GM18520 (cell line): Measurements from ENCODE around the gene CDCA4.
"Not testable (repeated sequence)": the region's sequence is repeated elsewhere in the genome, so short reads cannot be mapped to it uniquely, and the experiment has no call there.

Experiments used
- ATAC-seq: cut with Tn5 transposase; IDR thresholded peaks from one replicate; pipeline ENCODE4 v1.9.1; 2021; ENCODE audit not compliant: unreplicated experiment

The CDCA4 gene

DNA sequence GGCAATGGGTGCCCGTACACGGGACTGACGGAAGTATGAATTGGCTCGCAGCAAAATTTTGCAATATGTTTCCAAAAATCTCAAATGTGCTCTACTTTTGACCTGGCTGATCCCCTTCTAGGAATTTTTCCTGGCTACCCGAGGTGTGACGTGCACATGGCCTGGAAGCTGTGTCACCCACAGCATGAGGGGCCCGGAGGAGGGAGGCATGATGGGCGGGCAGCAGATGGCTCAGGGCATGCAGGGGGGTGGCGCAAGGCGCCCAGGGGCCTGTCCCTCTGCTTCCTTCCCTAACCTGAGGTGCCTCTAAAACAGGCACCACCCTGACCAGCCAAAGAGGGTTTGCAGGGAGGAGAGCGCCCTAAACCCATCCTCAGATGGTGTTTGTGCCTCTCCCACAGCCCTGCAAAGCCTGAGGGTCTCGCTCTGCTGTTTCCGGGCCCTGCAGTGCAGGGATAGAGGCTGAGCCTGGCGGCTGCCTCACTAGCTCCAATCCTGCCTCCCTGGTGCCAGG is 37.7 kb upstream of the CDCA4 start:
- ATAC-seq: no peak

DNA sequence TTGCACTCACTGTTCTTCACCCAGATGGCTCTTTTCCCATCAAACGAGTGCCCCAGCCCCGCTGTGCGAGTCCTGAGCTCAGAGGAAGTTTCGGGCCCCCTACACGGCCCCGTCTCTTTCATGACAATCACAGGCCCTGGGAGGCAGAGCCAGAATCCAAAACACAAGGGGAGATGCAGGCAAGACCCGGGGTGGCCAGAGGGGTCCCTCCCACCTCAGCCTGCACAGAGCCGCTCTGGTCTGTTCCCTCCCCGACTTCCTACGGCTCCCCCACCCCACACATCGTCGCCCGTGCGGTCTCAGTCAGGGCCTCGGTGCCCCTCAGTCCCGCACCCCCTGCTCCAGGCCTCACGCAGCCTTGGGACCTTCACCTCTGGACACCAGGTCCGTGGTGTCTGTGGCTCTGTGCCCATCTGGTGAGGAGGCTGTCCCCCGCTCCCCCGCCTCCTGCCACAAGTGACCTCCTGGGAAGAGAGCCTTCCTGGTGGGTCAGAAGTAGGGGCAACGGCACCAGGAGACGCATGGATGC is 35.5 kb upstream of the CDCA4 start:
- ATAC-seq: no peak

DNA sequence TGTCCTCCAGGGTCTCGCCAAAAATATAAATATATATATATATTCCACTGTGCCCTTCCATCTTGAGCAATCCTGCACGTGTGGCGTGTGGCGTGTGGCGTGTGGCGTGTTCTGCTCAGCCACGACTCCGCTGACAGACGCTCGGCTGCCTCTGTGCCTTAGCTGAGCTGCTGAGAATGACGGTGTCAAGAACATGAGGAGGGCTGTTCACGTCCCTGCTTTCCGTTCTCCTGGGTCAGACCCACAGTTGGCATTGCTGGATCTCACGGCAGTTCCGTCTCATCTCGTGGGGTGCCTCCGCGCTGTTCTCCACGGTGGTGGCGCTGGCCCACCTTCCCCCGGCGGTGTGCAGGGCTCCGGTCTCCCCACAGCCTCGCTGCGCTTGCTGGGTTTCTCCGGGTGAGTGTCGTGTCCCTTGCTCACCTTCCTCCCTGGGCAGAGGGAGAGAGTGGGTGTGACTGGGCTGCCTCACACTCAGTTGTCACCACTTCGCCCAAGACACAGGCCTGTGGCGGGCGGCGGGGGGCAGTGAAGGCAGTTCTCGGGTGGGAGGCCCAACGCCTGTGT is 34.9 kb upstream of the CDCA4 start:
- ATAC-seq: no peak

DNA sequence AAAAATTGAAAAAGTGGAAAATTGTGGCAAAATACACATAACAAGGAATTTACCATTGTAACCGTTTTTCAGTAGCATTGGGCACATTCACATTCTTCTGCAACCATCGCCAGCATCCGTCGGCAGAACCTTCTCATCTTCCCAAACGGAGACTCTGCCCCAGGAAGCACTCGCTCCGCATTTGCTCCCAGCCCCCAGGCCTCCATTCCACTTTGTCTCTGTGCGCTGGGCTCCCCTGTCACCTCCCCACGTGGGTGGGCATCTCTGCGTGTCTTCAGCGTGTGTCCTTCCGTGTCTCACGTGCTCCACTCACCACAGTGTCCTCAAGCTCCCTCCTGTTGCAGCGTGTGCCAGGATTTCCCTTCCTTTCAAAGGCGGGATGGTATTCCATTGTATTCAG is 34.5 kb upstream of the CDCA4 start:
- no peak for ATAC-seq

DNA sequence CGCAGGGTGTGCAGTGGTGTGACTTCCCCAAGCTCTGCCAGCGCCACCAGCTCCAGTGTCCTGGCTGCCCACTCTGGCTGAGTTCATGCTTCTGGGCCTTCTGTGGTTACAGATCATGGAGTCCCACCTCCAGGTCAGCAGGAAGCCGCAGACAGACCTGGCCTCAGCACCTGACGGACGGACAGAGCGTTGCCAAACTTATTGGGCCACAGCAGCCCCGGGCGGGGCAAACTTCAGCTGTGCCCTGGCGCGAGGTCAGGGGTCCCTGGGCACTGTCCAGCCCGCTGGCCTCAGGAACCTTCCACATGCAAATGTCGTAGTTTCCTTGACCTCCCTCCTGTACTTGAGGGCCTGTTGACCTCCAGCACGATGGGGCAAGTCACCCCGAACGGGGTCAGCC is 33.1 kb upstream of the CDCA4 start:
- no peak for ATAC-seq

DNA sequence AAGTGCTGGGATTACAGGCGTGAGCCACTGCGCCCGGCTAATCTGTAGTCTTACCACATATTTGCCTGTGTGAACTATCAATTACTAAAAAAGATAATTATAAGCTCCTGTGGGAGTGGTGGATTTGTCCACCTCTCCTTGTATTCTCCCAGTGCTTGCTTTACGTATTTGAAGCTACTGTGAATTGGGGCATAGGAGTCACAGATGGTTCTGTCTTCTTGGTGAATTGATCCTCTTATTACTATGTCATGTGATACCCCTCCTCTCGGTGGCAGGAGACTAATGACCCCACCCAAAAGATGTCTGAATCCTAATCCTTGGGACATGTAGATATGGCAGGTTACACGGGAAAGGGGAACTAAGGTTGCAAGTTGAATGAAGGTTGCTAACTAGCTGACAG is 32.5 kb upstream of the CDCA4 start:
- ATAC-seq: no peak

DNA sequence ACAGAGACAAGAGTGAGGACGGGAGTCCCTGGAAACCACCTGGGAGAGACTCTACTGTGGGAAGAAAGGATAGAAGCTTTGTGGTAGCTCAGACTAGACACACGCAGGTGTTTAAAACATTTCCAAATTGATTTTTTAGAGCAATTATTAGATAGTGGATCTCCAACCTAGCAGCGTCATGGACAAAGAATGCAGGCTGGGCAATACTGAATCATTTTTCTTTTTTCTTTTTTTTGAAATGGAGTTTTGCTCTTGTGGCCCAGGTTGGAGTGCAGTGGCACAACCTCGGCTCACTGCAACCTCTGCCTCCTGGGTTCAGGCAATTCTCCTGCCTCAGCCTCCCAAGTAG is 31.2 kb upstream of the CDCA4 start:
- no peak for ATAC-seq

DNA sequence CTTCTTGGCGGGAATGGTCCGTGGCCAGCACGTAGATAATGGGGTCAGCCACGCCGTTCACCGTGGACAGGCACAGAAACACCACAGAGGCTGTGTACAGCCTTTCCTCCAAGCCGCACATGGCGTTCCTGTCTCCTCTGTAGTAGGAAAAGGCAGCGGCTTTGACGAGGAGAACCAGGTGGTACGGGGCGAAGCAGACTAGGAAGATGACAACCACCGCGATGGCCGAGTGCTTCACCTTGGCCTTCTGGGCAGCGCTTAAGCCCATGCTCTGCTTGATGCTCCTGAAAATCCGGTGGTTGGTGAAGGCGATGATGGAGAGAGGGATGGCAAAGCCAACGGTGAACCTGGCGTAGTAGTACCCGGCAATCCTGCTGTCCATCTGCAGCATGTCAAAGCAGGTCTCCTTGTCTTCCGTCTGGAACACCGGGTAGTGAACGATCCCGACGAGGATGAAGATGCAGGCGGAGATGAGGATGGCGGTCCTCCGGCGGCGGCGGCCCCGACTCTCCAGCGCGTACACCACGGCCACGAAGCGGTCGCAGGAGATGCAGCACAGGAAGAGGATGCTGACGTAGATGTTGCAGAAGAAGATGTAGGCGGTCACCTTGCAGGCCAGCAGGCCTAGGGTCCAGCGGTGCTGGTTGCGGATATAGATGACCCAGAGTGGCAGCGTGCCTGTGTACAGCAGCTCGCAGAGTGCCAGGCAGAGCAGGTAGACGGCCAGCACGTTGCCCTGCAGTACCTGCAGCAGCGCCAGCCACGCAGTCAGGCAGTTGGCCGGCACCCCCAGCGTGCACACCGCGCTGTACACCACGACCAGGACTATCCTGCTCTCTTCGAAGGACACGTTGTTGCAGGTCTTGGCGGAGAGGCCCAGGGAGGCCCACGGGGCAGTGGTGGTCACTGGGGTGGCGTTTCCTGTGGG is 30.6 kb upstream of the CDCA4 start:
- no peak for ATAC-seq

DNA sequence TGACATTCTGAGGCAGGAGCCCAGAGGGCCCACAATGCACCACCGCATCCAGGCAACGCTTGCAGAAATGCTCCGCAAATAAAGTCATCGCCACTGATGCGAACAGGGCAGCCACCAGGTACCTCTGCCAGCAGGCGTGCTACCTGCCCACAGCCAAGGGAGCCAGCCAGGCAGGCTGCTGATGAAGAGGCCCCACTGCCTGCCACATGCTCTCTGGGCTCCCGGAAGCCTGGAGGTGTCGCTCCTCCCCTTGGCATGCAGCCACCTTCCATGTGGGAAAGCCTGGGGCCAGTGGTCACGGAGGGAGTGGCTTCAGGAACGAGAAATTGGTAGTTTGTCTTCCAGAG is 29.6 kb upstream of the CDCA4 start:
- ATAC-seq: no peak

DNA sequence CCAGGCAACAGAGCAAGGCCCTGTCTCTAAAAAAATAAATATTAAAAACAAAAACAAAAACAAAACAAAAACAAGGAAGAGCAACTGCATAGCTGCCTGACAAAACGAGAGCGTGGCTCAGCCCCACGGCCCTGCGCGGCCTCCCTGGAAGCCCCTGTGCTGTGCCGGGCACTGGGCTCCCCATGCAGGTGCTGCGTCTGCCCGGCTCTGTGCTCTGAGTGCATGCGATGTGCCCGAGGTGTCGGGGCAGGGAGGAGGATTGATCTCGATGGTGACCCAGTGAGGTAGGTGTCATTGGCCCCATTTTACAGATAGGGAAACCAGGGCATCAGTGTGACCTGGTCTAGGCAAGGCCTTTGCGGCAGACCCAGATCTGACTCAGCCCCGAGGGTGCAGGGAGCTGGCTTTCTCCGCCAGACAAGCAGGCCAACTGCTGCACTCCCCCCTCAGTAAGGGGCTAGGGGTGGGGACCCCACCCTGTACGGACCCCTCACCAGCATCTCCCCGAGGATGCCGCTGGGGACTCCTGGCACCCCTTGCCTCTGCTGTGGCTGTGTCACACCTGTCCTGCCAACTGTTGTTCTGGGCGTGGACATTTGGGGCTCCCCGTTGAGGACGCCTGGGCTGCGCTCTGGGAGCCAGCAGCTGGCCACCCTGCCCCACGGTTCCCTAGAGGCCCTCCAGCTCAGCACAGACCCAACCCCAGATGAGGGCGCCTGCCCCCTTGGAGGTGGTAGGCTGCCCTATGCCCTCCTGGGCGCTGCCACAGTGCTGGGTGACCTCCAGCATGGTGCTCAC is 29.1 kb upstream of the CDCA4 start:
- ATAC-seq: no peak

DNA sequence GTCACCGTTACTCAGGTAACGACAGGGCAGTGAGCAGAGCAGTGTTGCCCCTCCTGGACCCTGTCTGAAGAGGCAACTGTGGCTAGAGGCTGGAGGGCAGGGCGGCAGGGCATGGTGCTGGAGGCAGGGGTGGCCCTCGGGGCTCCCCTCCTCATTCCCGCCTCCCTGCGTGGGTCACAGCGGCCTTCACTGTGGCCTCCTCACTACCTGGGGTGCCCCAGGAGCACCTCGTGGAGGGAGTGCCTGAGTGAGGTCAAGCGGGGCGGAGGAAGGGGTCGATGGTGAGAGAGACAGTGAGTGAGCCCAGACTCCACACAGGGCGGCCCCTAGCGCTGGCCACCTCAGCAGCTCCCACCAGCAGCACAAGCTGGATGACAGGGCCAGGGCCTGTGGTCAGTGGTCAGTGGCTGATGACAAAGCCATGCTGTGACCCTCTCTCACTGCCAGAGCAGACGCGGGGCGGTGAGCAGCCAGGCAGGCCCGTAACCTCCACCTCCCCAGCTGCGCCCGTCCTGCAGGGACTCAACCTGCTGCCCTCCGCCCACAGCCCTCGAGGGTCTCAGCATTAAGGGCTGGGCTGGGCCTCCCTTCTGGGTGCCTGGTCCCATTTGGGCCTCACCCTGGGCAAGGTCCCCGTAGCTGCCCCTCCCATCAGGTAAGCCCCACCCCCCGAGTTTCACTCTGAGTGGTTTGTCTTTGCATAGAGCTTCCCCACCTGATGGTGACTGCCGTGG is 26.6 kb upstream of the CDCA4 start:
- no peak for ATAC-seq

DNA sequence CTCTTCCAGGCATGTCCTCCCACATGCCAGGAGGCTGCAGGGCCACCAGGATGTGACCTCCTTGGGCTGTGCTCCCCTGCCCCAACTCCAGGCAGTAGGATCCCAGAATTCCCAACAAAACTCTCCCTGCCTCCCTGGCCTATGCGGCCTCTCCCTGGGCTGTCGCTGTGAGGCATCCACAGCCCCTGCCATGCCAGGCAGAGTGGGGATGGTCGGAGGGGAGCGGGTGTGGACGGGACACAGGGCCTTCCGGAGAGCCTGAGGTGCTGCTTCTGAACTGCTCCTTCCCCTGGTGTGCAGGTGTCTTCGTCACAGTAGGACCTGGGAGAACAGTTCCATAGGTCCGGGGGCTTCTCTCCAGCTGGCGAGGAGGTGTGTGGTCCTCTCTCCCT is 26.0 kb upstream of the CDCA4 start:
- ATAC-seq: no peak

DNA sequence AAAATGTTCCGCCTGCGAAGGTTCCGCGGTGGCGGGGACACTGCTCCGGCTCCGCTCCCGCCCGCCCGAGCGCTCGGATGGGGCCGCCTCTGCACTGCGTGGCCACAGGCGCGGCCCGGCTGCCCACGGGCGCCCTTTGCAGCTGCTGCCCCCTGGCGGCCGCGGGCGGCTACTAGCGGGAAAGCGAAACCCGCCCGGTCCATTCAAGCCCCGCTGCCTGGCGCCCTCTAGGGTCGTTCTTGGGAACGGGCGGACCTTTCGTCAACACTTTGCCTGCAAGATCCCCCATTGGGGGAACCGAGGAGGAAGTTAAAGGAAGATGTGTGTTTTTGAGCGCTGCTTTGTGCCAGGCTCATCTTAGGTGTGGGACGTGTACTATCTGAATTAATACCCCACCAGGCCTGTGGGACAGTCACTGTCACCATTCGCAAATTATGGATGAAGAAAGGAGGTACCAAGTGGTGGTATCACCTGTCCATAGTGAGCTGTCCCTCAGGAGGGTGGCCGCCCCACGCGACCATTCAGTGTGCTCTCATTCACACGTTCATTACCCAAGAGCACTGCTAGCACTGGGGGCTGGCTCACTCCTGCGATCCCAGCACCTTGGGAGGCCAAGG is 24.9 kb upstream of the CDCA4 start:
- peak; percentile 64 for ATAC-seq

DNA sequence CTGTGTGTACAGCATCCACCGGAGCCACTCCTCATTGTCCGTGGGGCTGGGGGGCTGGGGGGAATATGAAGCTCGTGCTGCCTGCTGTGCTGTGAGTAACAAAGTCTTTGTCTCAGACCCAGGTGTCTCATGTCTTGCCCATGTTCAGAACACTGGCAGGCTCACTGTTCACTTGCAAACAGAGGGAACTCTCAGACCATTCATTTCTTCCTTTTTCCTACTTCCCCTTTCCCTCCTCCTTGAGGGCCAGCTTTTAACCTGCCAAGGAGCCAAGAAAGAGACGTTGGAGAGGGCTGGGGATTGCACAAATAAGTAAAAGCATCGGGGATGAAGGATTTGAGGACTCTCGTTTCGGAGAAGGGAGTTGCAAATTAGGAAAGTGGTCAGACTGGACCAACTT is 22.8 kb upstream of the CDCA4 start:
- ATAC-seq: no peak

DNA sequence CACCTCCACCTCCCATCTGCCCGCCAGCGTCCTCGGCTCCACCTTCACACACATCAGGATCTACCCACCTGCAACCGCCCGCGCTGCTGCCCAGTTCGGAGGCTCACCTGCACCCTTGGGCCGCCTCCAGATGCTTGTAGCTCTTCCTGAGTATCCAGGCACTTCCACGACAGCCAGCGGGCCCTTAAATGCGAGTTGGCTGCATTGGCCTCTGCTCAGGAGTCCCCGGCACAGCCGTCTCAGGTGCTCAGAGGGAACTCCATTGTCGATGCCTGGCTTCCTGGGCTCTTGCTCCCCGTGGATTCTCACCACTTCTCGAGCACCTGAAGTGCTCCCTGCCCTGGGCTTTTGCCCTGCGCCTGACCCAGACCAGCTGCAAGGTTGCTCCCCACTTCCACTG is 21.9 kb upstream of the CDCA4 start:
- no peak for ATAC-seq

DNA sequence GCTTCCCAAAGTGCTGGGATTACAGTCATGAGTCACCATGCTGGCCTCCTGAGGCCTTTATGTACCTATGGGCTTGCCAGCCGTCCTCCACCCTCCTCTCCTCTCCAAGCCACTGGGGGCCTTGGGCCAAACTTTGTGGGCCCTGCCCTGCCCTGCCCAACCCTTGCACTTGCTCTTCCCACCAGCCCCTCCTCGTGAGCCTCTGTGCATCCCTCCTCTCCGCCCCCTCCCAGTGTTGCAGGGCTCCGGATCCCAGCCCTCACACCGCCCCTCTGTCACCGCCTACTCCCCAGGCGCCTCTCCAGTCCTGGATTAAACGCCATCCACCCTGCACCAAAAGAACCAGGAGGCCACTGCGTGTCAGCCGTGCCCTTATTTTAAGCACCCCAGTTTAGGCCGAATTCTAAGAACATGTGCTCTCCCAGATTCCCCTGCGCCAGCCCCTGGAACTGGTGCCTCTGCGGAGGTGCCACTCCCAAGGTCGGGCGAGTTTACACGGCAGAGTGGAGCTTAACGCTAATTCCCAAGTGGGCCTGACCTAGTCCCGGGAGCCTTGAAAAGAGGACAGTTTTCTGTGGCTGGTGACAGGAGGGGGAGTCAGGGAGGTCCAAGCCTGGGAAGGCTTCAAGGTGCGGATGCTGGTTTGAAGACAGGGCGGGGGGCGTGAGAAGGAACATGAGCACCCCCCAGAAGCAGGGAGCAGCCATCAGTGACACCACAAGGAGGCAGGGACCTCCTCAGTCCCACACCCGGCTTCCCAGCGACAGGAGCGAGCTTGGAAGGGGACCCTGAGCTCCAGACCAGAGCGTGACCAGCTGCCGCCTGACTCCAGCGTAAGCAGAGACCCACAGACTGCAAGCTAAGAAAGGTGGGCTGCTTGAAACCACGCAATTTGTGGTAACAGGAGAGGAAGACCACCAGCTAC is 21.2 kb upstream of the CDCA4 start:
- no peak for ATAC-seq

DNA sequence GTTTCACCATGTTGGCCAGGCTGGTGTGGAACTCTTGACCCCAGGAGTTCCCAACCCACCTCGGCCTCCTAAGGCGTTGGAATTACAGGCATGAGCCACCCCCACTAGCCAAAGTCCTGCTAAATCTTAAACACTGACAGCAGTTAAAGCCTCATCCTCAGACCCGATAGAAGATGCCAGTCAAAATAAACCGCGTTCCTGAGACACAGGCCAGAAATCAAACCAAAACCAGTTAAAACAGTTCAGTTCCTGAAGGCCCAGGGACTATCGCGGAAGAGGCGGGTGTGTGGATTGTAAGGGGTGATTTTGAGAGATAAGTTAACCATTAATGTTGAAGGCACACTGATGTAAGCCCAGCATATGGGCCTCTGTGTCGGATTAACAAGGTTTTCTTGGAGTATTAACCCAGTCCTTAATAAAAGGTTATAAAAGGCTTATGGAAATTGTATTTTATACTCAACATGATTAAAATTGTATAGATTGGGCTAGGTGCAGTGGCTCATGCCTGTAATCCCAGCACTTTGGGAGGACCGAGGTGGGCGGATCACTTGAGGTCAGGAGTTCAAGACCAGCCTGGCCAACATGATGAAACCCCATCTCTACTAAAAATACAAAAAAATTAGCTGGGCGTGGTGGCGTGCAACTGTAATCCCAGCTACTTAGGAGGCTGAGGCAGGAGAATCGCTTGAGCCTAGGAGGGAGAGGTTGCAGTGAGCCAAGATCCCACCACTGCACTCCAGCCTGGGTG is 18.7 kb upstream of the CDCA4 start:
- no peak for ATAC-seq

DNA sequence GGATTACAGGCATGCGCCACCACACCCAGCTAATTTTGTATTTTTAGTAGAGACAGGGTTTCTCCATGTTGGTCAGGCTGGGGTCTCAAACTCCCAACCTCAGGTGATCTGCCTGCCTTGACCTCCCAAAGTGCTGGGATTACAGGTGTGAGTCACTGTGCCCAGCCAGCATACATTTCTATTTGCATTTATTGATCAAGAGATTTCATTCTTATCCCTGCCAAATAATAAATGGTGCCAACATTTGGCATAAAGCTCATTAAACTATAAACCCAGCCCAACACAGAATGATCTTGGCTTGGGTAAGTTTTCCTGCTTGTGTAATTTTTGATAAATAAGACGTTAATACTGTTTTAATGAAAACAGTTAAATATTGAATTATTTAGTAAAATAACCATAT is 14.7 kb upstream of the CDCA4 start:
- ATAC-seq: not testable (repeated sequence)
